GM13976 (cell line): ENCODE data around the gene CBLL2.

Source experiments
- DNase-seq: peaks from one replicate; pipeline ENCODE4 v3.0.0; 2012; ENCODE audit warnings: low spot score
- in situ Hi-C: fragments of 300-500 bp; cut with MboI; formaldehyde crosslinking; loops from one replicate; pipeline ENCODE4 v1.12.0; 2022; ENCODE audit warnings: low sequenced_read_pairs, mixed read lengths, inconsistent platforms; ENCODE audit not compliant: unreplicated experiment
- TF ChIP-seq, protein P1 (sequence below): IDR thresholded peaks from 2 replicates; pipeline ENCODE4 v1.5.1; 2012; ENCODE audit warnings: borderline replicate concordance, mild to moderate bottlenecking; ENCODE audit not compliant: insufficient read depth; ENCODE audit errors: extremely low read depth, missing control alignments, control extremely low read depth

Gene CBLL2

GRCh38 chrX:22300130-22300529 lies 27.4 kb downstream of the CBLL2 start:
- in situ Hi-C loops = no loop called here
- TF ChIP-seq, protein P1, sequence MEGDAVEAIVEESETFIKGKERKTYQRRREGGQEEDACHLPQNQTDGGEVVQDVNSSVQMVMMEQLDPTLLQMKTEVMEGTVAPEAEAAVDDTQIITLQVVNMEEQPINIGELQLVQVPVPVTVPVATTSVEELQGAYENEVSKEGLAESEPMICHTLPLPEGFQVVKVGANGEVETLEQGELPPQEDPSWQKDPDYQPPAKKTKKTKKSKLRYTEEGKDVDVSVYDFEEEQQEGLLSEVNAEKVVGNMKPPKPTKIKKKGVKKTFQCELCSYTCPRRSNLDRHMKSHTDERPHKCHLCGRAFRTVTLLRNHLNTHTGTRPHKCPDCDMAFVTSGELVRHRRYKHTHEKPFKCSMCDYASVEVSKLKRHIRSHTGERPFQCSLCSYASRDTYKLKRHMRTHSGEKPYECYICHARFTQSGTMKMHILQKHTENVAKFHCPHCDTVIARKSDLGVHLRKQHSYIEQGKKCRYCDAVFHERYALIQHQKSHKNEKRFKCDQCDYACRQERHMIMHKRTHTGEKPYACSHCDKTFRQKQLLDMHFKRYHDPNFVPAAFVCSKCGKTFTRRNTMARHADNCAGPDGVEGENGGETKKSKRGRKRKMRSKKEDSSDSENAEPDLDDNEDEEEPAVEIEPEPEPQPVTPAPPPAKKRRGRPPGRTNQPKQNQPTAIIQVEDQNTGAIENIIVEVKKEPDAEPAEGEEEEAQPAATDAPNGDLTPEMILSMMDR = no peak
- DNase-seq = no peak

GRCh38 chrX:22310779-22311178 lies 38.1 kb downstream of the CBLL2 start:
- TF ChIP-seq, protein P1 = no peak

DNA sequence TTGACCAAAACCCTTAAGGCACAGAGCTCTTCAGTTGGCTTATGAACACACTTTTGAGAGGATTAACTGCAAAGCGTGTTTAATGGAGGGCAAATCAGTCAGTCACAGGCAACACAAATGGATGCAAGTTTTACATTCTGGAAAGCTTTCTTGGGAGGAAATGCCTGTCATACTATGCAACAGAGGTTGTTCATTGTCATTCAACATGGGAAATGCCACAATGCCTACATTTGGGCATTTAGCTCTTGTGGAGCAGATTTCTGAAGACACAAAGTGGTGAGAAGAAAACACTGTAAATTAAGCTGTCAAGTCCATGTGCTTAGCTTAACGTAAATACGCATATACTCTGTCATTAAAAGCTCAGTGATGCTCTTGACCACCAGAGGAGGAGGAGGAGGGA lies 41.1 kb downstream of the CBLL2 start:
- in situ Hi-C loops = no loop called here
- TF ChIP-seq, protein P1 = no peak
- DNase-seq = no peak

More at GRCh38 chrX:22310779-22311178, 38.1 kb downstream of the CBLL2 start:
- DNase-seq = no peak
- in situ Hi-C loops = no loop called here

DNA sequence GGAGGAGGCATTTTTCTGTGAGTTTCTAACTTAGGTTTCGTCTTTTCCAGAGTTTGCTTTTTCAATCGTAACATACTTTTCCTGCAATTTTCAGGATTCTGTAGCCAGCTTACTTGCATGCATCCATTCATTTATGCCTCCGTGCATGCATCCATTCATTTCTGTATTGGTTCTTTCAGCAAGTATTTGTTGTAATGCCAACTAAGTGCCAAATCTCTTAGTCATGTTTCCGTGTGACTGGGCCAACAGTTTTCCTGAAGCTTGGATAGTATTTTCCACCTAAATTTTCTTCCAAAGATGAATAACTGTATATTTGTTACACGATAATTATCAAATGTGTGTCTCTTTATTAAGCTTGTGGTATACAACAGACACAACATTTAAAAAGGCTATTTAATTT lies 41.5 kb downstream of the CBLL2 start:
- no peak for DNase-seq
- TF ChIP-seq, protein P1 = no peak
- in situ Hi-C loops = no loop called here

DNA sequence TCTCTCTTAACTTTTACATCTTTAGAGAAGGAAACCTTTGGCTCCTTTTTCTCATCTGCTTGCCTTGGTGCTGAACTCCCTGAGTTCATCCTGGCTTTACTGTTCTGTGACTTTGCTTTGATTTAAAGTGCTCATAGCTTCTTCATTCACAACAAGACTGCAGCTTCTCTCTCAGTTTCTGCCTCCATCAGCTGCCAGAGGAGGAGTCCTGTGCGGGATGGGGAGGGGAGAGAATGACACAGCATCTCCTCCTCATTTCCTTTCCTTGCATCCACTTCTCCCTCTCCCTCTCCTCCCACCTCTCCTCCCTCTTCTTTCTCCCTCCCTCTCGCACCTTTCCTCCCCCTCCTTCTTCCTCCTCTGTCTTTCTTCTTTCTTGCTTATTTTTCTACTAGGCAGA lies 42.0 kb downstream of the CBLL2 start:
- no peak for DNase-seq
- in situ Hi-C loops = no loop called here
- TF ChIP-seq, protein P1 = no peak

DNA sequence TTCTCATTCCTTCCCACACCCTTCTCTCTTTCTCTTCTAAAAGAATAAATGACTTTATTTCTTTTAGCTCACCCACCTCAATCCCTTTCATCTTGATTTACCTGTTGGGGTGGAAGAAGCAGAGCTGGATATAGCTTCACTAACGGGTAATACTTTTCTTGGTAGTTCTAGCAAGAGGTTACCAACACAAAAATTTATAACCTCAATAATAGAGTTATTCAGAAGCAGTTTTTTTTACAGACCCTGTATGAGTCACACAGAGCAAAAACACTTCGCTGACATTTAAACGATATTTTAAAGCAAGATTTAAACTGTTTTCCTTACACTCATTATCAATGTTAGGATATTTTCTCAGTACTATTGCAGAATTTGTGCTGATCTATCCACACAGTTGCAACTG lies 42.4 kb downstream of the CBLL2 start:
- in situ Hi-C loops = no loop called here
- DNase-seq = no peak
- TF ChIP-seq, protein P1 = no peak
